ENCODE data around the gene IGFL4. TPM values are rescaled to one million over a fixed set of nuclear protein-coding genes. Genes with fewer than 3 reads are reported as not detected.

IGFL4 gene
- total RNA-seq, 1 donor from 2014 or later: not detected

GRCh38 chr19:46065486-46066071, 24.8 kb upstream of the IGFL4 start:
- DNase-seq (ENCODE audit: extremely low read depth, low read depth, low spot score): no peak

GRCh38 chr19:46063201-46063600, 22.4 kb upstream of the IGFL4 start:
- no peak for DNase-seq (ENCODE audit: extremely low read depth, low read depth, low spot score)

- no peak for DNase-seq (ENCODE audit: extremely low read depth, low read depth, low spot score)
Measured at GRCh38 chr19:46060012-46060411, 19.2 kb upstream of the IGFL4 start.

GRCh38 chr19:46058778-46059177, 18.0 kb upstream of the IGFL4 start:
- no peak for DNase-seq (ENCODE audit: extremely low read depth, low read depth, low spot score)

GRCh38 chr19:46056536-46056935, 15.7 kb upstream of the IGFL4 start:
- no peak for DNase-seq (ENCODE audit: extremely low read depth, low read depth, low spot score)

GRCh38 chr19:46052896-46053295, 12.1 kb upstream of the IGFL4 start:
- DNase-seq (ENCODE audit: extremely low read depth, low read depth, low spot score): no peak

GRCh38 chr19:46049597-46049996, 8.8 kb upstream of the IGFL4 start:
- no peak for DNase-seq (ENCODE audit: extremely low read depth, low read depth, low spot score)

- no peak for DNase-seq (ENCODE audit: extremely low read depth, low read depth, low spot score)
Measured at GRCh38 chr19:46043519-46043918, 2.7 kb upstream of the IGFL4 start.

GRCh38 chr19:46042252-46042883, 1.6 kb upstream of the IGFL4 start:
- no peak for DNase-seq (ENCODE audit: extremely low read depth, low read depth, low spot score)

- no peak for DNase-seq (ENCODE audit: extremely low read depth, low read depth, low spot score)
Measured at GRCh38 chr19:46040125-46040524, 677 bp downstream of the IGFL4 start.

- DNase-seq (ENCODE audit: extremely low read depth, low read depth, low spot score): no peak
Measured at GRCh38 chr19:46036744-46037128, 4.1 kb downstream of the IGFL4 start.

- no peak for DNase-seq (ENCODE audit: extremely low read depth, low read depth, low spot score)
Measured at GRCh38 chr19:46035986-46036743, 4.6 kb downstream of the IGFL4 start.

- DNase-seq (ENCODE audit: extremely low read depth, low read depth, low spot score): no peak
Measured at GRCh38 chr19:46035546-46035945, 5.3 kb downstream of the IGFL4 start.

GRCh38 chr19:46033401-46033800, 7.4 kb downstream of the IGFL4 start:
- DNase-seq (ENCODE audit: extremely low read depth, low read depth, low spot score): no peak

- no peak for DNase-seq (ENCODE audit: extremely low read depth, low read depth, low spot score)
Measured at GRCh38 chr19:46032597-46033025, 8.2 kb downstream of the IGFL4 start.

- DNase-seq (ENCODE audit: extremely low read depth, low read depth, low spot score): no peak
Measured at GRCh38 chr19:46031781-46032596, 8.8 kb downstream of the IGFL4 start.

GRCh38 chr19:46030812-46031550, 9.8 kb downstream of the IGFL4 start:
- DNase-seq (ENCODE audit: extremely low read depth, low read depth, low spot score): no peak

- no peak for DNase-seq (ENCODE audit: extremely low read depth, low read depth, low spot score)
Measured at GRCh38 chr19:46025835-46026234, 15.0 kb downstream of the IGFL4 start.

- no peak for DNase-seq (ENCODE audit: extremely low read depth, low read depth, low spot score)
Measured at GRCh38 chr19:46023311-46023779, 17.5 kb downstream of the IGFL4 start.

All from glomerular endothelial cell (primary cell).